Activated naive CD4-positive, alpha-beta T cell treated with anti-CD3 and anti-CD28 coated beads, Interleukin-2, amount 50 U/mL, for 16 hours (primary cell): ENCODE data around the gene RETREG3.
A peak's percentile ranks its signal among the peaks of the same experiment; 100 is the strongest.
"Not testable (repeated sequence)": the region's sequence is repeated elsewhere in the genome, so short reads cannot be mapped to it uniquely, and the experiment has no call there.

Experiments
- DNase-seq: peaks from one replicate; pipeline ENCODE4 v3.0.0-alpha.2; 2020

Gene RETREG3, protein sequence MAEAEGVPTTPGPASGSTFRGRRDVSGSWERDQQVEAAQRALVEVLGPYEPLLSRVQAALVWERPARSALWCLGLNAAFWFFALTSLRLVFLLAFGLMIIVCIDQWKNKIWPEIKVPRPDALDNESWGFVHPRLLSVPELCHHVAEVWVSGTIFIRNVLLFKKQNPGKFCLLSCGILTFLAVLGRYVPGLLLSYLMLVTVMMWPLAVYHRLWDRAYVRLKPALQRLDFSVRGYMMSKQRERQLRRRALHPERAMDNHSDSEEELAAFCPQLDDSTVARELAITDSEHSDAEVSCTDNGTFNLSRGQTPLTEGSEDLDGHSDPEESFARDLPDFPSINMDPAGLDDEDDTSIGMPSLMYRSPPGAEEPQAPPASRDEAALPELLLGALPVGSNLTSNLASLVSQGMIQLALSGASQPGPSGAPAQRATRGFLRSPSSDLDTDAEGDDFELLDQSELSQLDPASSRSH

DNA sequence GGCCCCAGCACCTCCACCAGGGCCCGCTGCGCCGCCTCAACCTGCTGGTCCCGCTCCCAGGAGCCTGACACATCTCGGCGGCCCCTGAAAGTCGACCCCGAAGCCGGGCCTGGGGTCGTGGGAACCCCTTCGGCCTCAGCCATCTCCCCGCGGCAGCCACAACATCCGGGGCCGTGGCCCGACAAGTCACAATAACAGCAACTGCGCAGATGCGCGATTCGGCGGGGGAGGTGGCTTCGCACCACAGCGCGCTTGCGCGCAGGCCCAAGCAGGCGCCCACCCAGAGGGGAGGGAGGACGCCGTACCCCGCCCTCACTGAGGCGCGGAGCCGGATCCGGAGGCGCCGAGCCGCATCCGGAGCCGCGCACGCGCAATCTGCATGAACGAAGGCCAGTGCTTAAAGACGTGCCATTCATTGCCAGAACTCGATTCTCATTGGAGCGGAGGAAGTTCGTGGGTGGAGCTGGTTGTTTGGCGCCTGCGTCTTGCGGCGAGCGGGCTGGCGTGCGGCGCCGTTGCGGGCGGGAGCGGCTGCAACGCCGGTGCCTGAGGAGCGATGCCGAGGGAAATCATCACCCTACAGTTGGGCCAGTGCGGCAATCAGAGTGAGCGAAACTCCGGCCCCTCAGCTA, at the start of gene RETREG3, which contains the start of gene TUBG1:
Gene RETREG3, minus strand, starts transcription at position 193 of the 632 bp plus-strand sequence. Its CDS starts 50 bp downstream, at position 143.
Gene TUBG1, plus strand, starts transcription at position 502 of the 632 bp plus-strand sequence. Its CDS starts 55 bp downstream, at position 557.
- peak; percentile 99 for DNase-seq

DNA sequence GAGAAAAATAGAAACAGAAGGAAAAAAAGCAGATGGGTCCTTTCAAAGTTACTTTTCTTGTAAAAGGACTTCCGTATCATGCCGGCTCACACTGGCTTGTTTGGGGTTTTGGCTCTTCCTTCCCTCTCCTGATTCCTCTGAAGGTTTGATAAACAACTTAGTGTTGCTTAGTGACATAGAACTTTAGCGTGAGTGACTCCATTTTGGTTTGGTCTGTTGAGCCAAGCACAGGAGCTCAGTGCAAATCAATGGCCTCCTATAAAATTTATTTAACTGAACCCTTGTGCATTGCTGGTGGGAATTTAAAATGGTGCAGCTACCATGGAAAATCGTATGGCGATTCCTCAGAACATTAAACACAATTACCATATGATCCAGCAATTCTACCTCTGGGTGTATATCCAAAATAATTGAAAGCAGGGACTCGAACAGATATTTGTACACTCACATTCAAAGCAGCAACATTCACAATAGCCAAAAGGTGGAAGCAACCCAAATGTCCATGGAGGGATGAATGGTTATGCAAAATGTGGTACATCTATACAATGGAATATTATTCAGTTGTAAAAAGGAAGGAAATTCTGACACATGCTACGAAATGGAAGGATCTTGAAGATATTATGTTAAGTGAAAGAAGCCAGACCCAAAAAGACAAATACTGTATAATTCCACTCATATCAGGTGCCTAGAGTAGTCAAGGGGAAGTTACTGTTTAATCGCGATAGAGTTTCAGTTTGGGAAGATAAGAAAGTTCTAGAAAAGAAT, 48.8 kb upstream of the RETREG3 start:
- no peak for DNase-seq

DNA sequence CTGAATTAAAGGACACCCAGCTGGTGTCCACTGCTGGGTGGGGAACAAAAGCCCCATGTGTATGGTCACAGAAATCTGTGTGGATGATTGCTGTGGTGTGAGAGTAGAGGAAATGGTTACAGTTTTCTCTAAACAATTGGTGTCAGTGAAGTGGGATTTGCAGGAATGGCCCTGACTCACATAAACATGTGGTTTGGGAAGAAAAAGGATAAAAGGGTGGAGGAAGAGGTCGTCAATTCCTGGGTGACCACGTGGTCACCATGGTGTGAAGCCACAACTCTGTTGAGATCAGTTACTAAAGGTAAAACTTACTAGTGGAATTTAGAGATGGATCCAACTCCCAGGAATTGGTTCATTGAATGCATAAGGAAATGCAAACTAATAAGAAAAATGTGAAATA, 46.4 kb upstream of the RETREG3 start:
- no peak for DNase-seq

DNA sequence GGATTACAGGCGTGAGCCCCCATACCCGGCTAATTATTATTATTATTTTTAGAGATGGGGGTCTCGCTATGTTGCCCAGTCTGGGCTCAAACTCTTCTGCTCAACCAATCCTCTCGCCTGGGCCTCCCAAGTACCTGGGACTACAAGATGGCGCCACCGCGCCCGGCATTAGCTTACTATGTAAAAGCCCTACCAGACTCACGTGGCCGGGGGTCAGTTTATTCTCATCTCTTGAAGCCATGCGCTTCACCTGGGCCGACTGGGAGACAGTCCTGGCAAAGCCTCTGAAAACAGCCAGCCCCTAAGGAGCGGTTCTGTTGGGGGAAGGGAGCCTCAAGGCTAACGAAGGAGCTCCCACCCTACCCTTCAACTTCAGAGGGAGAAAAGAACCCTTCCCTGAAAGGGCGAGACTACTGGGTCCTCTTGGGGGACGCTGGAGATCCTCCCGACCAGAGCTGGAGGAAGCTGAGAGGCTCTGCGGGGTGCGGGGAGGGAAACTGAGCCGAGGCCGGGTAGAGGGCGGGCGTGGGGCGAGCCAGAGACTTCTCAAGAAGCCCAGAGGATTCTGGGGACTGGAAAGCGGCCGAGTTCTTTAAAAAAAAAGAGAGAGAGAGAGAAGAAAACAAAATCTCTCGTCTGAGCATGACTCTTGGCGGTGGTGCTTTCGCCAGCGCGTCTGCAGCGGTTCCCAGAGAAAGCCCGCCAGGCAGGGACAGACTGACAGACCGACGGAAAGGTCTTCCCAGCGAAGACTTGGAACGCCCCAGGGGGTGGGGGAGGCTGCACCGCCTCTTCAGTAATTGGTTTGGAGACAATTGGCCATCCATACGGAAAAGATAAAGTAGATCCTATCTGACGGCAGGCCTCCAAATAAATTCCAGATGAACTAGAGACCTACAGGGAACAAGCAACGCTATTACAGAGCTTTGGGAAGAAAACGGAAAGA, 44.3 kb upstream of the RETREG3 start:
- no peak for DNase-seq

DNA sequence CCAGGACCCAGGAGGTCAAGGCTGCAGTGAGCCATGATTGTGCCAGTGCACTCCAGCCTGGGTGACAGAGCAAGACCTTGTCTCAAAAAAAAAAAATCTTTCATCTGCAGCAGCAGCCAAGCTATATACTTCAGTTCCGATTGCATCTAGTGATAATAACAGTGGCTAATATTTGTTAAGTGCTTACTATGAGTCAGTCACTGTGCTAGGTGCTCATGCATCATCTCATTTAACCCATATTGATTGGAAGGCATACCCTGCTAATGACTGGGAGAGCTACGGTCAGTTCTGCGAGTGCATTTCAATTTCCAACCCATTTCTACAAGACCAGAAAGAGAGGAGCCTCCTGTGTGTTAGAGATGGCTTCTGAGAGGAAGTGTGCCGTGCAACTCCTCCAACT, 42.2 kb upstream of the RETREG3 start:
- DNase-seq: no peak

DNA sequence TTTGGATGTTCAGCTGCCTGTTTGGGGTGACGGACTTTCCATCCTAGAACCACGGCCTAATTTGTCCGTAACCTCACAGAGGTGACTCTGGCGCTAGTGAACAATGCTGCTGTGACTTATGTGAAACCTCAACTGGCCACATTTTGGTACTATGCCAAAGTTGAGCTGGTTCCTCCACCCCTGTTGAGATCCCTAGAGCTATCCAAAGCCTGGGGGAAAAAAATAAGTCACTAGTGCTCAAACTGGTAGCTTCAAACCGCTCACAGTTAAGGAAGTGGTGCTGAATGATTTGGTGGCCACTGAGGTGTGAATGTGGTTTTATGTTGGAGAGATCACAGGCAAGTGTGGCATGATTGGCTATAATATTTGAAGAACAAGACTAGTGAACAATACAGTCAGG, 38.6 kb upstream of the RETREG3 start:
- no peak for DNase-seq

DNA sequence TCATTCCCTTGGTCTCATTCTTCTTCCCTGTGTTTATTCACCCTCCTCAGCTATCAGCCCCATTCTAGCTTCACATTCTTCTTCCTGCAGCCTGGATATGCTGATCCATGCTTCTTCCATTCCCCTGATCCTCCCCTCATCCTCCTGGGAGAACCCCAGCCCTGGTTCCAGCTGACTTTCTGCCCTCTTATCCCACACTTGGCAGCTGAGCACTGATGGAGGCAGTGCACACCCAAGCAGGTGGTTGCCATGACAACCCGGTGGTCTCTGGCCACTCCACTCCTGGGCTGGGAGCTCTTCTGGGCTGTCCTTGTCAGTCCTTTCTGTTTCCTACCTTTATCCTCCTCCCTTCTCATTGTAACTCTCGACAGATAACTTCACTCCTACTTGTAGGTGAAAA, 33.2 kb upstream of the RETREG3 start:
- no peak for DNase-seq

DNA sequence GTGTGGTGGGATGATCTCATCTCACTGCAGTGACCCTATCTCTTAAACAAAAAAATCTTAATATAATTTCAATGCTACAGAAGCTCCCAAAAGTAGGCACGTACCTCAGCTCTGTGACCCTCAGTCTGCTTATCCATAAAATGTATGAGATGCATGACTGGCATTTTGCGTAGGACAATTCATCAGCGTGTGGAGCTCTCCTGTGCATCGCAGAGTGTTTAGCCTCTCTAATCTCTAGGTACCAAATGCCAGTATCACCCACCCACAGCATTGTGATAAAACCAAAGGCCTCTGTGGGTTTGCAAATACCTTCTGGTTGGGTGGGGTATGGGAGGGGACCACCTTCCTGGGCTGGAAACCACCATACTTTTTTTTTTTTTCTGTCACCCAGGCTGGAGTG, 30.9 kb upstream of the RETREG3 start:
- DNase-seq: no peak

DNA sequence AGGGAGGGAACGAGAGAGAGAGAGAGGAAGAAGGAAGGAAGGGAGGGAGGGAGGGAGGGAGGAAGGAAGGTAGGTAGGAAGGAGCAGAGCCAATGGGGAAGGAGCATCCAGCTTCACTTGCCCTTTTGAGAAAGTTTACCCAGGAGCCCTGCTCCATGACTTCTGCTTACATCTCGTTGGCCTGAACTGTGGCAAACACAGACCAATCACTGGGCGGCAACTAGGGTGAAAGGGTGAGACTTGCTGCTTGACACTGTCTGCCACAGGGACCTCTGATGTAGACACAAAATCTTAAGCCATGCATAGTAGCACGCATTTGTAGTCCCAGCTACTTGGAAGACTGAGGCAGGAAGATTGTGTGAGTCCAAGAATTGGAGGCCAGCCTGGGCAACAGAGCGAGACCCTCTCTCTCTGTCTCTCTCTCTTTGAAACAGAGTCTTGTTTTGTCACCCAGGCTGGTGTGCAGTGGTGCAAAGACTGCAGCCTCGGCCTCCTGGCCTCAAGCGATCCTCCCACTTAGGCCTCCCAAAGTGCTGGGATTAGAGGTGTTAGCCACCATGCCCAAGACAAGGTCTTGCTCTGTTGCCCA, 30.4 kb upstream of the RETREG3 start:
- no peak for DNase-seq

DNA sequence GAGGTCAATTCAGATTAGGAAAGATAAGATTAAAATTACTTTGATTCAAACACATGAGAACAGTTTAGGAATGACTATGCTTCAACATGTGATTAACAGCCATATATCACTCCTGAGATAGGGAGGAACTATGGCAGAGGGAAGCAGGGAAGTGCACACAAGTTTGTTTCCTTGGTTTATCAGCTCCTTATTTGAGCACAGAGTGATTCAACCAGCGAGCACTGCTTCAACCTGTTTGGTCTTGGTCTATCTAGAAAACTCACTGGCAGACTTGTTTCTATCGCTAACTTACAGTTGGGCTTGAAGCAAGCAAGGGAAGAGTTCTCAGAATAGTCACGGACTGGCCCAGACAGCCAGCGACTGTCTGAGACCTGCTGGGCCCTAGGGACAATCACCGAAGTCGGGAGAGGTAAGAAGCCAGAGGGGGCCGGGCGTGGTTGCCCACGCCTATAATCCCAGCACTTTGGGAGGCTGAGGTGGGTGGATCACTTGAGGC, 23.8 kb upstream of the RETREG3 start:
- DNase-seq: no peak

DNA sequence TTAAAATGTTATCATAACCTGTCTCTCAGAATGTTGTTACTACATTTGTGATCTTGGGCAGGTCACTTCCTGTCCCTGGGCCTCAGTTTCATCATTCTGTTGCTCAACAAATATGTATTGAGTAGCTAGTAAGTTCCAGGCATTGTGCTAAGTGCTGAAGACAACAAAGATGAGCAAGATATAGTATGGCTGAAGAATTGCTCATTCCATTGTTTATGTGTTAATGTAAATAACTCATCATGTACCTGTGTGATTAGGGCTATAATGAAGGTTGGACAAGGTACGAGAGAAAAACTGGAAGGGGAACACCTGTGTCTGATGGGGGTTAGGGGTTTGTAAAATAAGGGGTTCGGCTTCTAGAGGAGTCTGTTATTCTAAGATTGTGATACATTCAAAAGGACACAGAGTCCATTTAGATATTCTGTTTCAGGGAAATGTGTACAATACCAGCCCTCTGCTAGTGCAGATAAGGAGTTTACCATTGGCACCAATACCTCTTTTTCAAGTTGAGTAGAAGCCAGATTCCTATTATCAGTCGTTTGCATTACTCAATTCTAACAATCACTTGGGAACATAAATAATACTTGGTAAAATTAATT, 20.3 kb upstream of the RETREG3 start:
- DNase-seq: no peak

DNA sequence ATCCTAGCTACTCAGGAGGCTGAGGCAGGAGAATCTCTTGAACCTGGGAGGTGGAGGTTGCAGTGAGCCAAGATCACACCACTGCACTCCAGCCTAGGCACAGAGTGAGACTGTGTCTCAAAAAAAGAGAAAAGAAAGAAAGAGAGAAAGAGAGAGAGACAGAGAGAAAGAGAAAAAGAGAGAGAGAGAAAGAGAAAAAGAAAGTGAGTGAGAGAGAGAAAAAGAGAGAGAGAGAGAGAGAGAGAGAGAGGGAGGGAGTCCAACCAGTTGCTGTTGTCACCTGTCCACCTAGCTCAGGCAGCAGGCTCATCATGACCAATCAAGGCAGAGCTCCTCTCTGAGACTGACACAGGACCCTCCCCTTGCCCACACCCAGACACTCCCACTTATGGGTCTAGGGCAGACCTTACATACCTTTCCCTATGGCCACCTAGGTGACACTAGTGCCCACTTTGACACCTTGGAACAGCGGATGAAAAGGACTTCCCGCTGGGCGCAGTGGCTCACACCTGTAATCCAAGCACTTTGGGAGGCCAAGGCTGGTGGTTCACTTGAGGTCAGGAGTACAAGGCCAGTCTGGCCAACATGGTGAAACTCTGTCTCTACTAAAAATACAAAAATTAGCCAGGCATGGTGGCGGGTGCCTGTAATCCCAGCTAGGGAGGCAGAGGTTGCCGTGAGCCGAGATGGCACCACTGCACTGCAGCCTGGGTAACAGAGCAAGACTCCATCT, 18.0 kb upstream of the RETREG3 start:
- not testable (repeated sequence) for DNase-seq

DNA sequence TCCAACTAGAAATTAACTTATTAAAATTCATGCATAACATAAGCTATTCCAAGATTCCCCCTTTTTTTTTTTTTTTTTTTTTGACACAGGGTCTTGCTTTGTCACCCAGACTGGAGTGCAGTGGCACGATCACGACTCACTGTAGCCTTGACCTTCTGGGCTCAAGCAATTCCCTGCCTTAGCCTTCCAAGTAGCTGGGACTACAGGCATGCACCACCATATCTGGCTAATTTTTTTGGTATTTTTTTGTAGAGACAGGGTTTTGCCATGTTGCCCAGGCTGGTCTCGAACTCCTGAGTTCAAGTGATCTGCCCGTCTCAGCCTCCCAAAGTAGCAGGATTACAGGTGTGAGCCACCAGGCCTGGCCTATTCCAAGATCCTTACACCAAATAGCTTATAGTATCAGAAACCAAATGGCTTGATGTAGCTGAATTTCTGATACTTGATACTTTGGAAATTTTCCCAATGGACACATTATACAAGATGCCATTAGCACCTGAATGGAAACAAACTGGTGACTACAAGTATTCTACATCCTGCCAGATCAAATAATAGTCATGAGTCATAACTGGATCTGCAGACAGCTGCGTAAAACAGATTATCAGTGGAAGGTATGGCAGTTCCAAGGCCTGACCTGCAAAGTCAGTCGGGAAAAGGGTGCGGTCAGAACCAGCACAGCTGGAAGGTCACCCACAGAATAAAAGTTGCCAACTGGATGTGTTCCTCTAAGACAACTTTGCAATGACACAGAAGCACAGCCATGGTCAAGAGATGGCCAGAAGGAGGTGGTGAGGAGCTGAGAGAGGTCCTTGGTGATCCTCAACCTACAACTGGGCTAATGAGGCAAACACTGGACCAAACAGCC, 14.8 kb upstream of the RETREG3 start:
- DNase-seq: no peak

DNA sequence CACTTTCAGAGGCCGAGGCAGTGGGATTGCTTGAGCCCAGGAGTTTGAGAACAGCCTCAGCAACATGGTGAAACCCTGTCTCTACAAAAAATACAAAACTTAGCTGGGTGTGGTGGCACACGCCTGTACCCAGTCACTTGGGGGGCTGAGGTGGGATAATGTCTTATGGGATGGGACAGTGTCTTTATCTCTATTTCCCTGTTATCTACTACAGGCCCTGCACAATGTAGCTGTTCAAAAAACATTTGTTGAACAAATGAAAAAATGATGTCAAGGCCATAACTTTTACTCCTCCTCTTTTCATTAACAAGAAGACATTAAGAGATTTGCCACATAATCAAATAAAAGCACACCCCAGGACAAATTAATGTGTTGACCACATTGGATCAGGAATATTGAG, 14.1 kb upstream of the RETREG3 start:
- DNase-seq: no peak

DNA sequence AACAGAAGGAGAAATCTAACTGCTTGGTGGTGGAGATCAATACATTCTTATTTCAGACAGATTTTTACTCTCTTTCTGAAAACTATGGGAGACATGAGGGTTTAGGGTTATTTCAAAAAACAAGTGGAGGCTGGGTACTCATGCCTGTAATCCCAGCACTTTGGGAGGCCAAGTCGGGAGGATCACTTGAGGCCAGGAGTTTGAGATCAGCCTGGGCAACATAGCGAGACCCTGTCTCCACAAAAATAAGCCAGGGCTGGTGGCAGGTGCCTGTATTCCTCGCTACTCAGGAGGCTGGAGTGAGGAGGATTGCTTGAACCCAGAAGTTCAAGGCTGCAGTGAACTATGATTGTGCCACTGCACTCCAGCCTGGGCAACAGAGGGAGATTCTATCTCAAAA, 12.8 kb upstream of the RETREG3 start:
- not testable (repeated sequence) for DNase-seq

DNA sequence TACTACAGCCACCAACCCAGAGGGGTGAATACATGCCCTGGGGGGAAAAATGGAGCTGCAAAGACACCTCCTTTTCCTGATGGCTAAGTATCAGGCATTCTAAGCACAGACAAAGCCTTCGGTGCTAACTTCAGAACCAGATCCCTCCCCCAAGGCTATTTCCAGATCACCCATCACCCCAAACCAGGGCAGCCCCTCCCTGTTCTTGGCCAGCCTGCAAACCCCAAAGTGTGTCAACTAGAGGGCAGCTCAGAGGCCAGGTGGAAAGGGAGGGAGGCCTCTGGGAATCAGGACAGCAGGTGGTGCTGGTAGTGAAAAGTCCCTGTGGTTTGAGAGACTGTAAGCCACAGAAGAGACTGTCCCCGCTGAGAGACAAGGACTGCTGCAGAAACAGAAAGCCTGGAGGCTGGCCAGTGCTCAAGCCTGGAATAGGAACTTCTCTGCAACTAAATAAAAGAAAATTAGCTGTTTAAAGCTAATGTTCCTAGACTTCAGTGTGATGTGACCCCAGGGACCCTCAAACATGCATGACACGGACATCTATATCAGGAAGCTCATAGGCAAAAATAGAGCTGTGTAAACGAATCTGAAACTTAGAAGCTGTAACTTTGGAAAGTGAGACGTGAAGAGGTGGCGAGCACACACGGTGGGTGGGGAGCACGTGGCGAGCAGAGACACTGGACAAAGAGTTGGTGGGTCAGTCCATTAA, 9.4 kb upstream of the RETREG3 start:
- DNase-seq: no peak

DNA sequence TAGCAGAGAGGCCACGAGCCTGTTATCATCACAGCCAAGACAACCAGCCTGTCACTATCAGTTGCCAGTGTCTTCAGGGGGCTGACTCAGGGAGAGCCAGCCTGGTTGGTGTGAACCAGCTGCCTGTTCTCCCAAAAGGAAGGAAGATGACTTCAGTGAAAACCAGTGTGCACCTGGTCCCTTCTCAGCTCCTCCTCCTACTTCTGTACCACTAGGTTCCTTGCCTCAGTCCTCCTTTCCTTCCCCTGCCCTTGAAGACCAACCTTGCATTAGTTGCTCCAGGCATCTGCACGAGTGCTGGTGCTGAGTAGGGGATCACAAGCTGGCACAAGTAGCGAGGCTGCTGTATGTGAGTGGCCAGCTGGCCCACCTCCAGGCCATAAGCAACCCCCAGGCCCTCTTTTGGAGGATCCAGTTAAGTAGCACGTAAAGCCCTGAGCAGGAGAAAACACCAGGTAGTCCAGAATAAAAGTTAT, 8.8 kb upstream of the RETREG3 start:
- DNase-seq: no peak

DNA sequence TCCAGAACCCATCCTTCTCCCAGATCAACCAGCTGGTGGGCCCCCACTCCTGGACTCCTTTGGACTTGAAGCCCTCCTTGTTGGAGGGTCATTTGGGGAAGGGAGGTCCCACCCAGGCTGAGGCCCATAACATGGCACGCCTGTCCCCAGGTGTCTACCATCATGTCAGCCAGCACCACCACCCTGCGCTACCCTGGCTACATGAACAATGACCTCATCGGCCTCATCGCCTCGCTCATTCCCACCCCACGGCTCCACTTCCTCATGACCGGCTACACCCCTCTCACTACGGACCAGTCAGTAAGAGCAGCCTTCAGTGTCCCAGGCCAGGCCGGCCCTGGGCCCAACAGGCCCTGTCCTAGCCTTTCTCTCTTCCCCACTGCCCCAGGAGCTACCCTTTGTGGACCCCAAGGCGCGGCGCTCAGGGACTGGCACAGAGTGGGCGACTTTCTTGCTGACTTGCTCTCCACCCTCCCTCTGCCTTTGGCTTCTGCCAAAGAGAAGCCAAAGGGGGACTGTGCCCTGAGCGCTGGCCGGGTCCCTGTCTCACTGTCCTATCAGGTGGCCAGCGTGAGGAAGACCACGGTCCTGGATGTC, 4.6 kb upstream of the RETREG3 start:
- DNase-seq: no peak
